Uterus (tissue), 2 donors: Measurements from ENCODE around the gene SAMD8.

Source experiments
- POLR2A ChIP-seq, 2 donors: fragments of 450-650 bp; IDR thresholded peaks; one replicate each; pipeline ENCODE4 v1.6.1; 2016; ENCODE audit warnings: antibody characterized with exemption in 2 of 2, mild to moderate bottlenecking in 1 of 2, moderate library complexity in 1 of 2
- TF ChIP-seq, protein P1 (sequence below), 4 experiments: fragments of 200-600 bp in 2 of 4; fragments of 450-650 bp in 2 of 4; sonication (generic) in 2 of 4; IDR thresholded peaks; one replicate each; pipeline ENCODE4 v1.5.1; 2016 to 2019; ENCODE audit warnings: antibody characterized with exemption in 4 of 4, mild to moderate bottlenecking in 2 of 4, moderate library complexity in 1 of 4

DNA sequence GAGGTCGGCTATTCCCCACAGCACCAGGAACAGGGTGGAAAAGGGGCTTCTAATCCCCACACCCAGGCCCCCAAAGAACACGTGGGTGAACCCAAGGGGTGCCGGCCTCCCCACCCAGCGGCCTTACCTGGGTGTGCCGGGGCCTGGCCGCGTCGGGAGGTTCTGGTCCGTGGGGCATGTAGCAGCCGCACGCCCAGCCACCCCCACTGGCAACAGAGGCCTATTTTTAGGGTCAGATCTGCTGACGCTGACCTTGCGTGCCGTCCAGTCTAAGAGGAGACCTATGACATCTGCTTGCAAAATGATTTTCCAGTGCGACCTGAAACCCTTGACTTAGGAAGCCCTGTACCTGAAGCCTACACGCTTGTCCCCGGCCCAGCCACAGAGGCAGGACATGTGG lies 38.0 kb upstream of the SAMD8 start:
- TF ChIP-seq POLR2A (IDR thresholded peaks at IDR 0.05), result no peak
- TF ChIP-seq, protein P1, sequence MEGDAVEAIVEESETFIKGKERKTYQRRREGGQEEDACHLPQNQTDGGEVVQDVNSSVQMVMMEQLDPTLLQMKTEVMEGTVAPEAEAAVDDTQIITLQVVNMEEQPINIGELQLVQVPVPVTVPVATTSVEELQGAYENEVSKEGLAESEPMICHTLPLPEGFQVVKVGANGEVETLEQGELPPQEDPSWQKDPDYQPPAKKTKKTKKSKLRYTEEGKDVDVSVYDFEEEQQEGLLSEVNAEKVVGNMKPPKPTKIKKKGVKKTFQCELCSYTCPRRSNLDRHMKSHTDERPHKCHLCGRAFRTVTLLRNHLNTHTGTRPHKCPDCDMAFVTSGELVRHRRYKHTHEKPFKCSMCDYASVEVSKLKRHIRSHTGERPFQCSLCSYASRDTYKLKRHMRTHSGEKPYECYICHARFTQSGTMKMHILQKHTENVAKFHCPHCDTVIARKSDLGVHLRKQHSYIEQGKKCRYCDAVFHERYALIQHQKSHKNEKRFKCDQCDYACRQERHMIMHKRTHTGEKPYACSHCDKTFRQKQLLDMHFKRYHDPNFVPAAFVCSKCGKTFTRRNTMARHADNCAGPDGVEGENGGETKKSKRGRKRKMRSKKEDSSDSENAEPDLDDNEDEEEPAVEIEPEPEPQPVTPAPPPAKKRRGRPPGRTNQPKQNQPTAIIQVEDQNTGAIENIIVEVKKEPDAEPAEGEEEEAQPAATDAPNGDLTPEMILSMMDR (IDR thresholded peaks at IDR 0.05), result no peak
